HCT116 (cell line): ENCODE data around the gene VASN.

Source experiments
- EZH2 ChIP-seq: fragments of 200-600 bp; sonication (generic); IDR thresholded peaks from 2 replicates; pipeline ENCODE4 v1.6.1; 2017; ENCODE audit warnings: antibody characterized with exemption, mixed run types
- EZH2phosphoT487 ChIP-seq: fragments of 200-600 bp; IDR thresholded peaks from 2 replicates; pipeline ENCODE4 v1.6.1; 2018; ENCODE audit warnings: antibody characterized with exemption, borderline replicate concordance
- FOSL1 ChIP-seq: IDR thresholded peaks from 2 replicates; pipeline ENCODE4 v1.6.1; 2012; ENCODE audit warnings: low read depth
- POLR2A ChIP-seq: IDR thresholded peaks from 2 replicates; pipeline ENCODE4 v1.7.0; 2011; ENCODE audit warnings: borderline replicate concordance; ENCODE audit not compliant: insufficient read depth, insufficient read length; ENCODE audit errors: extremely low read depth
- SIN3A ChIP-seq: IDR thresholded peaks from 2 replicates; pipeline ENCODE4 v1.6.1; 2012; ENCODE audit warnings: low read depth
- SP1 ChIP-seq: IDR thresholded peaks from 2 replicates; pipeline ENCODE4 v1.6.1; 2012; ENCODE audit warnings: low read depth
- YY1 ChIP-seq: IDR thresholded peaks from 2 replicates; pipeline ENCODE4 v1.6.1; 2011; ENCODE audit warnings: low read length, low read depth, moderate library complexity, mild to moderate bottlenecking; ENCODE audit not compliant: insufficient replicate concordance; ENCODE audit errors: extremely low read depth
- ZFX ChIP-seq: fragments of 450-650 bp; IDR thresholded peaks from 2 replicates; pipeline ENCODE4 v1.6.1; 2017
- TF ChIP-seq, protein P1 (sequence below), 3 experiments: fragments of 200-600 bp in 1 of 3; sonication (generic) in 1 of 3; IDR thresholded peaks in 2 of 3; conservative IDR thresholded peaks in 1 of 3; 2 replicates each; pipeline ENCODE4 v1.5.1; 2012 to 2017; ENCODE audit warnings: low read depth in 2 of 3, low read length in 2 of 3, antibody characterized with exemption in 1 of 3, borderline replicate concordance in 1 of 3, control low read depth in 1 of 3, mild to moderate bottlenecking in 1 of 3, mixed read lengths in 1 of 3, mixed run types in 1 of 3, moderate library complexity in 1 of 3; ENCODE audit not compliant: insufficient read depth in 1 of 3
- TF ChIP-seq, protein P2 (sequence below): IDR thresholded peaks from 2 replicates; pipeline ENCODE4 v1.6.1; 2012; ENCODE audit warnings: low read depth
- TF ChIP-seq, protein P3 (sequence below): IDR thresholded peaks from 2 replicates; pipeline ENCODE4 v1.6.1; 2012
- TF ChIP-seq, protein P4 (sequence below): IDR thresholded peaks from 2 replicates; pipeline ENCODE4 v1.6.1; 2011; ENCODE audit warnings: mild to moderate bottlenecking, low read length, moderate library complexity; ENCODE audit not compliant: insufficient replicate concordance; ENCODE audit errors: extremely low read depth

DNA sequence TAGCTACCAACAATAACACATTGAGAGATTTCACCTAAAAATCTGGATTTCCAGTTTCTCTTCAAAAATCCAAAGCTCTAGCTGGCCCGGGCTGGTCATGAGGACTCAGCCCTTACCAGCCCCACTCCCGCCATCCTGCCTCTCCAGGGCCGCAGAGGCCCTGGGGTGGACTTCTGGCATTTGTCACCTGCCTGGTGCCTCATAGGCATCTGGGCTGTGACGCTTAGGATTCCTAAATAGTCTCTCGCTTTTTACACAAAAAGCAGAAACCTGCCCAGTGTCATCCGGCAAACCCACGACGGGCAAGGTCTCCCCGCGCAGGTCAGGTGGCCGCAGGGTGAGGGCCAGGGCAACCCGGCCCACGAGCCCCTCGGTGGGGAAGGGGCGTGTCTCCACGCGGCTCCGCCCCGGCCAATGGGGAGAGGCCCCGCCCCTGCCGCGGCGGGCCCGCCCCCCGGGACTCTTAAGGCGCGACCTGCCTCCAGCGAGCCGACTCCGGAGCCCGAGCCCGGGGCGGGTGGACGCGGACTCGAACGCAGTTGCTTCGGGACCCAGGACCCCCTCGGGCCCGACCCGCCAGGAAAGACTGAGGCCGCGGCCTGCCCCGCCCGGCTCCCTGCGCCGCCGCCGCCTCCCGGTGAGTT, at the start of gene VASN:
- peak; percentile 86 for TF ChIP-seq POLR2A
- TF ChIP-seq, protein P1, sequence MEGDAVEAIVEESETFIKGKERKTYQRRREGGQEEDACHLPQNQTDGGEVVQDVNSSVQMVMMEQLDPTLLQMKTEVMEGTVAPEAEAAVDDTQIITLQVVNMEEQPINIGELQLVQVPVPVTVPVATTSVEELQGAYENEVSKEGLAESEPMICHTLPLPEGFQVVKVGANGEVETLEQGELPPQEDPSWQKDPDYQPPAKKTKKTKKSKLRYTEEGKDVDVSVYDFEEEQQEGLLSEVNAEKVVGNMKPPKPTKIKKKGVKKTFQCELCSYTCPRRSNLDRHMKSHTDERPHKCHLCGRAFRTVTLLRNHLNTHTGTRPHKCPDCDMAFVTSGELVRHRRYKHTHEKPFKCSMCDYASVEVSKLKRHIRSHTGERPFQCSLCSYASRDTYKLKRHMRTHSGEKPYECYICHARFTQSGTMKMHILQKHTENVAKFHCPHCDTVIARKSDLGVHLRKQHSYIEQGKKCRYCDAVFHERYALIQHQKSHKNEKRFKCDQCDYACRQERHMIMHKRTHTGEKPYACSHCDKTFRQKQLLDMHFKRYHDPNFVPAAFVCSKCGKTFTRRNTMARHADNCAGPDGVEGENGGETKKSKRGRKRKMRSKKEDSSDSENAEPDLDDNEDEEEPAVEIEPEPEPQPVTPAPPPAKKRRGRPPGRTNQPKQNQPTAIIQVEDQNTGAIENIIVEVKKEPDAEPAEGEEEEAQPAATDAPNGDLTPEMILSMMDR (IDR thresholded peaks at IDR 0.05 in 2 of 3, conservative IDR thresholded peaks at IDR 0.05 in 1 of 3; ENCODE audit: borderline replicate concordance in 1 of 3, insufficient read depth in 1 of 3, low read depth in 2 of 3, low read length in 2 of 3) = no peak
- TF ChIP-seq, protein P2, sequence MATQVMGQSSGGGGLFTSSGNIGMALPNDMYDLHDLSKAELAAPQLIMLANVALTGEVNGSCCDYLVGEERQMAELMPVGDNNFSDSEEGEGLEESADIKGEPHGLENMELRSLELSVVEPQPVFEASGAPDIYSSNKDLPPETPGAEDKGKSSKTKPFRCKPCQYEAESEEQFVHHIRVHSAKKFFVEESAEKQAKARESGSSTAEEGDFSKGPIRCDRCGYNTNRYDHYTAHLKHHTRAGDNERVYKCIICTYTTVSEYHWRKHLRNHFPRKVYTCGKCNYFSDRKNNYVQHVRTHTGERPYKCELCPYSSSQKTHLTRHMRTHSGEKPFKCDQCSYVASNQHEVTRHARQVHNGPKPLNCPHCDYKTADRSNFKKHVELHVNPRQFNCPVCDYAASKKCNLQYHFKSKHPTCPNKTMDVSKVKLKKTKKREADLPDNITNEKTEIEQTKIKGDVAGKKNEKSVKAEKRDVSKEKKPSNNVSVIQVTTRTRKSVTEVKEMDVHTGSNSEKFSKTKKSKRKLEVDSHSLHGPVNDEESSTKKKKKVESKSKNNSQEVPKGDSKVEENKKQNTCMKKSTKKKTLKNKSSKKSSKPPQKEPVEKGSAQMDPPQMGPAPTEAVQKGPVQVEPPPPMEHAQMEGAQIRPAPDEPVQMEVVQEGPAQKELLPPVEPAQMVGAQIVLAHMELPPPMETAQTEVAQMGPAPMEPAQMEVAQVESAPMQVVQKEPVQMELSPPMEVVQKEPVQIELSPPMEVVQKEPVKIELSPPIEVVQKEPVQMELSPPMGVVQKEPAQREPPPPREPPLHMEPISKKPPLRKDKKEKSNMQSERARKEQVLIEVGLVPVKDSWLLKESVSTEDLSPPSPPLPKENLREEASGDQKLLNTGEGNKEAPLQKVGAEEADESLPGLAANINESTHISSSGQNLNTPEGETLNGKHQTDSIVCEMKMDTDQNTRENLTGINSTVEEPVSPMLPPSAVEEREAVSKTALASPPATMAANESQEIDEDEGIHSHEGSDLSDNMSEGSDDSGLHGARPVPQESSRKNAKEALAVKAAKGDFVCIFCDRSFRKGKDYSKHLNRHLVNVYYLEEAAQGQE = no peak
- TF ChIP-seq, protein P3, sequence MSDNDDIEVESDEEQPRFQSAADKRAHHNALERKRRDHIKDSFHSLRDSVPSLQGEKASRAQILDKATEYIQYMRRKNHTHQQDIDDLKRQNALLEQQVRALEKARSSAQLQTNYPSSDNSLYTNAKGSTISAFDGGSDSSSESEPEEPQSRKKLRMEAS = peak; percentile 29; the same call in 1 of the 2 replicates
- no peak for TF ChIP-seq SIN3A
- TF ChIP-seq SP1 = peak; percentile 27; the same call in 1 of the 2 replicates
- no peak for TF ChIP-seq EZH2phosphoT487
- TF ChIP-seq EZH2 = no peak
- TF ChIP-seq, protein P4, sequence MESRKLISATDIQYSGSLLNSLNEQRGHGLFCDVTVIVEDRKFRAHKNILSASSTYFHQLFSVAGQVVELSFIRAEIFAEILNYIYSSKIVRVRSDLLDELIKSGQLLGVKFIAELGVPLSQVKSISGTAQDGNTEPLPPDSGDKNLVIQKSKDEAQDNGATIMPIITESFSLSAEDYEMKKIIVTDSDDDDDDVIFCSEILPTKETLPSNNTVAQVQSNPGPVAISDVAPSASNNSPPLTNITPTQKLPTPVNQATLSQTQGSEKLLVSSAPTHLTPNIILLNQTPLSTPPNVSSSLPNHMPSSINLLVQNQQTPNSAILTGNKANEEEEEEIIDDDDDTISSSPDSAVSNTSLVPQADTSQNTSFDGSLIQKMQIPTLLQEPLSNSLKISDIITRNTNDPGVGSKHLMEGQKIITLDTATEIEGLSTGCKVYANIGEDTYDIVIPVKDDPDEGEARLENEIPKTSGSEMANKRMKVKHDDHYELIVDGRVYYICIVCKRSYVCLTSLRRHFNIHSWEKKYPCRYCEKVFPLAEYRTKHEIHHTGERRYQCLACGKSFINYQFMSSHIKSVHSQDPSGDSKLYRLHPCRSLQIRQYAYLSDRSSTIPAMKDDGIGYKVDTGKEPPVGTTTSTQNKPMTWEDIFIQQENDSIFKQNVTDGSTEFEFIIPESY = no peak
- no peak for TF ChIP-seq FOSL1
- TF ChIP-seq YY1 = peak; percentile 25
- TF ChIP-seq ZFX = no peak
